Measurements from ENCODE around the gene EXOSC10.
A peak's percentile ranks its signal among the peaks of the same experiment; 100 is the strongest.

EXOSC10 gene

GRCh38 chr1:11099310-11100148, at the start of gene EXOSC10:
Gene EXOSC10 (minus strand): TSS chr1:11099869. CDS start chr1:11099831, 38 bp downstream.
- Mint-ChIP-seq H3K36me3 (peaks cover 2% of the 10 kb centered on the region), H3K27ac (peak within 1 kb of the TSS; percentile 92), H3K9me3 (no peaks in the 10 kb centered on the region), H3K27me3 (no peaks in the 10 kb centered on the region), H3K4me1 (peaks cover 4% of the 10 kb centered on the region), H3K4me3 (peak within 1 kb of the TSS; percentile 96)
- ATAC-seq (ENCODE audit: low read depth) (peak; percentile 98), DNase-seq (ENCODE audit: low spot score in 2 of 2) (peak; percentile 93 to 95)

- ATAC-seq (ENCODE audit: low read depth): no peak
- Mint-ChIP-seq H3K4me3 (no peak overlapping the region), H3K9me3 (no peaks in the 10 kb centered on the region), H3K27ac (no peak overlapping the region), H3K36me3 (peaks cover 35% of the 10 kb centered on the region), H3K4me1 (no peaks in the 10 kb centered on the region), H3K27me3 (no peaks in the 10 kb centered on the region)
- DNase-seq (ENCODE audit: low spot score in 2 of 2): no peak
Measured at GRCh38 chr1:11147197-11147770, 47.6 kb upstream of the EXOSC10 start.

DNA sequence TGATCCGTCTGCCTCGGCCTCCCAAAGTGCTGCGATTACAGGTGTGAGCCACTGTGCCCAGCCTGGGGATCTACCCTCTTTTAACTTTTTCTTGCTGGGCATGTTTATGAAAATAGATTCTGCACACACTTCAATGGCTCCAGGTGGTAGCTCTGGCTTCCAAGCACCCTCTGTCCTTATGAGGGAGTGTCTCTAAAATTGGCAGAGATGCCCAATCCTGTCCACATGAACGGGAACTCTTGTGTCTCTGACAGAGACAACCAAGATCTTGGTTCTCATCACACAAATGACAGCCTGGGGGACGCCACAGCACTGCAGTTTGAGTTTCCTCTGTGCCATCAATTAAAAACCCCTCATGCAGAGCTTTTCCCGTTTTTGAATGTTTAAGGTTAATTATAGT, 46.1 kb upstream of the EXOSC10 start:
- Mint-ChIP-seq H3K36me3 (peaks cover 31% of the 10 kb centered on the region), H3K4me1 (no peaks in the 10 kb centered on the region), H3K27me3 (no peaks in the 10 kb centered on the region), H3K4me3 (no peak overlapping the region), H3K27ac (no peak overlapping the region), H3K9me3 (no peaks in the 10 kb centered on the region)
- no peak for ATAC-seq (ENCODE audit: low read depth)
- no peak for DNase-seq (ENCODE audit: low spot score in 2 of 2)

- Mint-ChIP-seq H3K4me3 (no peak overlapping the region), H3K27me3 (no peaks in the 10 kb centered on the region), H3K9me3 (no peaks in the 10 kb centered on the region), H3K27ac (no peak overlapping the region), H3K4me1 (no peaks in the 10 kb centered on the region), H3K36me3 (peaks cover 25% of the 10 kb centered on the region)
- ATAC-seq (ENCODE audit: low read depth) (no peak), DNase-seq (ENCODE audit: low spot score in 2 of 2) (no peak)
Measured at GRCh38 chr1:11144570-11145256, 45.0 kb upstream of the EXOSC10 start.

DNA sequence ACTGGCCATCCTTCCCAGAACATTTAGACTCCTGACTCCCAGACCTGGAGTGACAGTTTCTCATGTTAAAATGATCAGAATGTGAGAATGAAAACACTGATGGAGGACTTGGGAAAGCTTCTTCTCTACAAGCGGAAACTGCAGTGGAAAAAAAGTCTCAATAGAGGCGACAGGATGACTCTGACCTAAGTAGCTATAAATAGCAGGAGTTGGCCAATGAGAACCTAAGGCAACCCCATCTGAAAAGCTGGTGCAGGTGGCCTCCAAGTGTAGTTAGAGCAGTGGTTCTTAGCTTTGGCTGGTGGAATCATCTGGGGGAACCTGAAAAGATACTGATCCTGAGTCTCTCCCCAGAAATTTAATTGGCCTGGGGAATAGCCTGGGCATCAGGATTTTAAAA, 44.2 kb upstream of the EXOSC10 start:
- peak overlapping the region; percentile 67 for H3K27ac Mint-ChIP-seq

DNA sequence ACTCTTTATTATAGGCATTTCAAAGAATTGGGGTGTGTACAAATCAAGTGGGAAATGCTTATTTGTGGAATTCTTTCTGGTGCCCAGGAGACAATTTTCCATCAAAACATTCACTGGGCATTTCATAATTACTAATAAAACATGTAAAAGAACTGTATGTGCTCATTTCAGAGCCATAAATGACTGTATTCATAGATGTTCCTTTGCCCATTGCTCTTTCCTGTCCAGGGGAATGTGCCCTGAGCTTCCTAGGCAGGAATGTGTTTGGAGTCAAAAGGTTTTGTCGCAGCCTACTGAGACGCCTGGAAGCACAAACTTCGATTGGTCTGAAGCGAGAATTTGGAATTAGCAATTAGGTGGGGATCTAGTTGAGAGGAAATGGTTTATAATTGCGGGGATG, 43.7 kb upstream of the EXOSC10 start:
- Mint-ChIP-seq H3K4me3 (no peak overlapping the region), H3K36me3 (peaks cover 24% of the 10 kb centered on the region)
- ATAC-seq (ENCODE audit: low read depth): no peak

More for the DNA sequence above, 44.2 kb upstream of the EXOSC10 start:
- Mint-ChIP-seq H3K27me3 (no peaks in the 10 kb centered on the region), H3K4me3 (no peak overlapping the region), H3K9me3 (no peaks in the 10 kb centered on the region), H3K4me1 (no peaks in the 10 kb centered on the region), H3K36me3 (peaks cover 22% of the 10 kb centered on the region)
- no peak for ATAC-seq (ENCODE audit: low read depth)
- DNase-seq (ENCODE audit: low spot score in 2 of 2): no peak

DNA sequence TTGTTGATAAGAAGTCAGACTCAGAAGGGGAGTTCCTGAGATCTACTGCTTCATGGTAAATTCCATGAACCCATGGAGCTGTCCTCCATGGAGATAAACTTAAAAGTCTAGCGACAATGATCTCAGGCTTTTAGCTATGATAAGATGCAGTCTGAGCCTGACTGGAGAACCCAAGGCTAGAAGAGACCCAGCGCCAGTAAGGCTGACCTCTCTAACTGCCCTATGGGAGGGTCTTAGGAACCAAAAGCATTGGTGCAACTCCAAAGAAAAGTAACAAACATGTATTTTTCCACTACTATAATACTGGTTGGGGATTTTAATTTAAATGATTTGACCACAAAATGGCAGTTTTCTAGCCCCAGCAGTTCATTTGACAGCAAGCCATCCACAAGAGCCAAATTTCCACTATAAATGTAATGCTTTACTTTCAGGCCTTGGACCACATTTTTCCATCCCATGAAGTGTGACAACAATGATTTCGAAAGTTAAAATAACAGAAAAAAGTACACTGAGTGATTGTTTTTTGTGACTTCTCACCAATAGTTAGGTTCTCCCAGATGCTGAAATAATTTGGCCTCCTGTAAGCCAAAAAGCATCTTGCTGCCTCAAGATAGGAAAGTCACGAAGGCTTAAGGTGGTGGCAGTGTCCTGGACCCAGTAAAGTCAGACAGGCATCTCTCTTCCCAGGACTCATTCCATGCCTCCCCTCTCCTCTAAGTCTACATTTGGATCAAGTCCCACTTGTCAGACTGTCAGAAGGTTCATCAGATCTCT, 43.1 kb upstream of the EXOSC10 start:
- H3K9me3 Mint-ChIP-seq: no peaks in the 10 kb centered on the region
- no peak overlapping the region for H3K27ac Mint-ChIP-seq
- ATAC-seq (ENCODE audit: low read depth) (no peak), DNase-seq (ENCODE audit: low spot score in 2 of 2) (no peak)
- H3K4me3 Mint-ChIP-seq: no peak overlapping the region
- no peaks in the 10 kb centered on the region for H3K4me1 Mint-ChIP-seq
- no peaks in the 10 kb centered on the region for H3K27me3 Mint-ChIP-seq
- peaks cover 24% of the 10 kb centered on the region for H3K36me3 Mint-ChIP-seq

More for the DNA sequence above, 43.7 kb upstream of the EXOSC10 start:
- H3K9me3 Mint-ChIP-seq: no peaks in the 10 kb centered on the region
- peak overlapping the region; percentile 67 for H3K27ac Mint-ChIP-seq
- H3K4me1 Mint-ChIP-seq: no peaks in the 10 kb centered on the region
- DNase-seq (ENCODE audit: low spot score in 2 of 2): no peak
- no peaks in the 10 kb centered on the region for H3K27me3 Mint-ChIP-seq

DNA sequence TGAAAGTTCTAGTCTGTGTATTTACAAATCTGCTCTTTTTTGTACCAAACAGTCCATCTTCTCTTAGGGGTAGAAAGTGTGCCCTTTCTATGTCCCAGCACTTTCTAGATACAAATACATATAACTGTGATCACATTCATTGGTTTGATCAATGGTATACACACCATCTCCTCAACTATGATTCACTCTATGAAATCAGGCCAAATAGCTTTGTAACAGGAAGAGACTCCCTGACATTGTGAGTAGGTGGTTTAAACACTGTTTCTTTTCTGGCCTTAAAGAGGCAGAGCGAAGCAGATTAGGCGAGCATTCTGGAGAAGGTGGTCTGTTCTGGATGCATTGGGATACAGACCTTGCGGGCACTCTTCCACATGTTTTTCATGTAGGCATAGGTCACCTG, 39.3 kb upstream of the EXOSC10 start:
- ATAC-seq (ENCODE audit: low read depth) (no peak), DNase-seq (ENCODE audit: low spot score in 2 of 2) (no peak)
- H3K36me3 Mint-ChIP-seq: peaks cover 25% of the 10 kb centered on the region
- H3K27me3 Mint-ChIP-seq: no peaks in the 10 kb centered on the region
- H3K9me3 Mint-ChIP-seq: no peaks in the 10 kb centered on the region
- H3K4me3 Mint-ChIP-seq: no peak overlapping the region
- no peak overlapping the region for H3K27ac Mint-ChIP-seq
- no peaks in the 10 kb centered on the region for H3K4me1 Mint-ChIP-seq

- no peaks in the 10 kb centered on the region for H3K9me3 Mint-ChIP-seq
- no peaks in the 10 kb centered on the region for H3K27me3 Mint-ChIP-seq
- no peak for DNase-seq (ENCODE audit: low spot score in 2 of 2)
- no peak overlapping the region for H3K4me3 Mint-ChIP-seq
- H3K36me3 Mint-ChIP-seq: peaks cover 23% of the 10 kb centered on the region
- no peaks in the 10 kb centered on the region for H3K4me1 Mint-ChIP-seq
- ATAC-seq (ENCODE audit: low read depth): no peak
- no peak overlapping the region for H3K27ac Mint-ChIP-seq
Measured at GRCh38 chr1:11138029-11138428, 38.4 kb upstream of the EXOSC10 start.

DNA sequence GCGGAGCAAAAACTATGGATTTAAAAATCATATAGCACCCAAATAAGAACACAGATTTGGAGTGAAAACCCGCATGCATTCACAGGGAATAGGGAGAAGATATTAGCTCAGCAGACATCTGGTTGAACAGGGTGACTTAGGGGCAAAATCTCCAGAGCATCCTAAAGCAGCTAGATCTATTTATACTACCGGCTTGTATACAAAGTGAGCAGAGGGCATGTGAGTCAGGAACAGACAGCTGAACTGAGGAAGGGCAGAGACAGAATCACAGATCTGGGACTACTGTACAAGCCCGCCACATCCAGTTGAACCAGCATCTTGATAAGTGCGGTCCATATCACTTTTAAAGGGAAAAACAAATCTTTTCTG, 35.2 kb upstream of the EXOSC10 start:
- H3K36me3 Mint-ChIP-seq: peaks cover 32% of the 10 kb centered on the region
- no peak overlapping the region for H3K27ac Mint-ChIP-seq
- H3K27me3 Mint-ChIP-seq: no peaks in the 10 kb centered on the region
- no peaks in the 10 kb centered on the region for H3K9me3 Mint-ChIP-seq
- ATAC-seq (ENCODE audit: low read depth): no peak
- H3K4me1 Mint-ChIP-seq: no peaks in the 10 kb centered on the region
- no peak overlapping the region for H3K4me3 Mint-ChIP-seq
- DNase-seq (ENCODE audit: low spot score in 2 of 2): no peak

DNA sequence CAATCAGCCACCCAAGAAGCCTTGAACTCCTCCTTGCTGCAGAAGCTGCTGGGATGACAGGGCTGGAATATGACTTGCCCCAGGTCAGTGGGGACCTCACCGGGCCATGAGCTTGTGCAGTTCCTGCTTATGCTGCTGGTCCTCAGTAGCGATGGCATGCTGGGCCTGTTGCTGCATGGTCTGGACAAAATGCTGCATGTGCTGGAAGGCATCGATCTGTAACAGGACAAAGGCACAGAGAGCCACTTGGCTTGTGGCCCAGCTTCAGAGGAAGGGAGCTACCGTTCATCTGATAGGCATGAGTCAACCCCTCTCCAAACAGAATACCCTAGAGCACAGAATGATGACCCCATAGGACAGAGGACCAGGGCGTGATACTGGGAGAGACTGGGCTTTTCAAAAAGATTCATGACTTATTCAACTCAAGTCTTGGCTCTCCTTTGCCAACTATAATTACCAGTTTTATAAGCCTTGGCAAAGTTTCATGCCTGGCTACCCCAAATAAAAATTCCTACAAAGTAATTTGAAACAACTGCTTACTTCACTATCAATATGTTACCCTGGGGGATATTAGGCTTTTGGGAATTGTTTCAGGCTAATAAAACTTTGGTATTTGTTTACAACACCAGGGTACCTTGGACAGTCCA, 34.7 kb upstream of the EXOSC10 start:
- DNase-seq (ENCODE audit: low spot score in 2 of 2): no peak
- peaks cover 37% of the 10 kb centered on the region for H3K36me3 Mint-ChIP-seq

DNA sequence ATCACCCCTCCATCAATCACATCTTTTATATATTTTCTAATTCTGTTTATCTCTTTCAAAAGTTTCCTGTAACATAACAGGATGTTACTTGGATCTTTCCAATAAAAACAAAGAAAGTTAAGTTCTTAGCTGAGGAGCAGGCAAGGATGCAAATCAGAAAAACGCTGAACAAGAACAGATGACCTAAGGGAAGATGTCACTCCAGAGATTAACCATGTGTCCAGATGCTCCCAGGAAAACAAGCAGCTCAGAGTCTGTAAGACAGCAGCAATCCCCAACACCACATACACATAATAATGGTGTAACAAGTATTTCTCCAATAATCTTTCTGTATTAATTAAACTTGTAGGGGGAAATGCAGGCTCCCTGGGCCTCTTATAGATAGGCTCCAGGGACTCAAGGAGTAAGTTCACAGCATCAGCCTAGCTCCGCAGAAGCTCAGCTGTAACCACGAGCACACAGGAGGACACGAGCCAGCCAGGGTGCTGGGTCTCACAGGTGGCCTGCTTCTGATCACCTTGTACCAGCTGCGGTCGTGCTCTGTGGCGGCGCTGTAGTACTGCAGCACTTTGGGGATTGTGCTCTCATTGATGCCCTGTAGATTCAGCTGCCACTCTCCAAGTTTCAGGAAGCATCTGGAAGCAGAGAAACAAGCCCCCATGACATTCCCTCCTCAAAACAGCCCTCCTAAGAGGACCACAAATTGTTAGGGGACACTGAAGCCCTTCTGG, 33.1 kb upstream of the EXOSC10 start:
- Mint-ChIP-seq H3K4me3 (no peak overlapping the region), H3K27me3 (no peaks in the 10 kb centered on the region), H3K9me3 (no peaks in the 10 kb centered on the region), H3K27ac (no peak overlapping the region), H3K4me1 (no peaks in the 10 kb centered on the region), H3K36me3 (peaks cover 33% of the 10 kb centered on the region)
- no peak for DNase-seq (ENCODE audit: low spot score in 2 of 2)
- ATAC-seq (ENCODE audit: low read depth): no peak

More for the DNA sequence above, 34.7 kb upstream of the EXOSC10 start:
- Mint-ChIP-seq H3K4me1 (no peaks in the 10 kb centered on the region), H3K27ac (no peak overlapping the region), H3K9me3 (no peaks in the 10 kb centered on the region), H3K4me3 (no peak overlapping the region), H3K27me3 (no peaks in the 10 kb centered on the region)
- no peak for ATAC-seq (ENCODE audit: low read depth)

DNA sequence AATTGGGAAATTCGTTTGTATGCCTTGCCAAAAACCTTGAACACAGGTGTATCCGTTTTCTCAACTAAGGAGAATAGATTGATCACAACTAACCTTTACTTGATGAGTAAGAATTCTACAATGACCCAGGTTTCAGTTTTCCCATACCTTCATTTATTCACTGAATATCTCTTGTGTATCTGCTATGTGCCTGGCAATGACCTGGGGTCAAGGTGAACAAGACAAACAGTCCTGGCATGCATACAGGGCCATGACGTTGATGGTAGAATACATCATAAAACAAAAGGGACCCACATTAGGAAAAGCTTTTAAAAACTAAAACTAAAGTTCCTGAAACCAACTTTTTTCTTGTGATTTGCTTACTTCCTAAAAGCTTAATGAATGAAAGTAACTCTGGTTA, 32.1 kb upstream of the EXOSC10 start:
- Mint-ChIP-seq H3K9me3 (no peaks in the 10 kb centered on the region), H3K4me3 (no peak overlapping the region), H3K4me1 (no peaks in the 10 kb centered on the region), H3K36me3 (peaks cover 42% of the 10 kb centered on the region), H3K27ac (no peak overlapping the region), H3K27me3 (no peaks in the 10 kb centered on the region)
- no peak for ATAC-seq (ENCODE audit: low read depth)
- no peak for DNase-seq (ENCODE audit: low spot score in 2 of 2)

All from memory B cell (primary cell).